ENCODE measurements around the gene LCN15. TPM values are rescaled to one million over a fixed set of nuclear protein-coding genes. Genes with fewer than 3 reads are reported as not detected.

LCN15 gene
- total and polyA plus RNA-seq, 2 of the 13 experiments (the other 11 are each of a cell fraction or from before 2014, with no cell fraction given) = 1.3 to 53.7 TPM

- TF ChIP-seq FOXP4 (CRISPR knock-in tag; IDR thresholded peaks at IDR 0.05) = 0 out of 2 replicates have a peak, but pooled peaks have one; percentile 16
- no peak for TF ChIP-seq ZIK1 (CRISPR knock-in tag; IDR thresholded peaks at IDR 0.05; ENCODE audit: borderline replicate concordance, low read depth)
- TF ChIP-seq ADNP (CRISPR knock-in tag; IDR thresholded peaks at IDR 0.05) = no peak
- no peak for TF ChIP-seq ZSCAN25 (CRISPR knock-in tag; IDR thresholded peaks at IDR 0.05)
- TF ChIP-seq NCOA5 (CRISPR knock-in tag; IDR thresholded peaks at IDR 0.05) = no peak
- peak; percentile 53; the same call in 1 of the 2 replicates for TF ChIP-seq MTERF4 (CRISPR knock-in tag; IDR thresholded peaks at IDR 0.05)
- TF ChIP-seq ZNF121 (CRISPR knock-in tag; IDR thresholded peaks at IDR 0.05) = no peak
- peak; percentile 69; the same call in 1 of the 2 replicates for TF ChIP-seq TGIF2 (CRISPR knock-in tag; IDR thresholded peaks at IDR 0.05)
- no peak for TF ChIP-seq TRAFD1 (CRISPR knock-in tag; IDR thresholded peaks at IDR 0.05; ENCODE audit: borderline replicate concordance)
- TF ChIP-seq SMC3 (IDR thresholded peaks at IDR 0.05; ENCODE audit: low read length) = no peak
- TF ChIP-seq NFKBIZ (CRISPR knock-in tag; IDR thresholded peaks at IDR 0.05) = 0 out of 2 replicates have a peak, but pooled peaks have one; percentile 40
- TF ChIP-seq SOX5 (CRISPR knock-in tag; IDR thresholded peaks at IDR 0.05; ENCODE audit: borderline replicate concordance) = peak; percentile 58; the same call in 1 of the 2 replicates
- TF ChIP-seq ZNF644 (CRISPR knock-in tag; IDR thresholded peaks at IDR 0.05; ENCODE audit: low read depth) = no peak
- TF ChIP-seq AHR (CRISPR knock-in tag; IDR thresholded peaks at IDR 0.05) = no peak
- TF ChIP-seq ZKSCAN8 (CRISPR knock-in tag; IDR thresholded peaks at IDR 0.05; ENCODE audit: borderline replicate concordance) = no peak
- no peak for TF ChIP-seq ZNF10 (CRISPR knock-in tag; IDR thresholded peaks at IDR 0.05; ENCODE audit: borderline replicate concordance, low read depth)
- TF ChIP-seq ZNF580 (CRISPR knock-in tag; IDR thresholded peaks at IDR 0.05; ENCODE audit: borderline replicate concordance, low read depth) = peak; percentile 28; the same call in 1 of the 2 replicates
- TF ChIP-seq HINFP (CRISPR knock-in tag; IDR thresholded peaks at IDR 0.05; ENCODE audit: low read depth) = no peak
- peak; percentile 26; the same call in 1 of the 2 replicates for TF ChIP-seq ZBTB20 (CRISPR knock-in tag; IDR thresholded peaks at IDR 0.05; ENCODE audit: borderline replicate concordance, low read depth)
- TF ChIP-seq CREB3 (CRISPR knock-in tag; IDR thresholded peaks at IDR 0.05) = no peak
- peak; percentile 55 for TF ChIP-seq FOSL2 (CRISPR knock-in tag; IDR thresholded peaks at IDR 0.05)
- peak; percentile 62 for TF ChIP-seq ZFY (CRISPR knock-in tag; IDR thresholded peaks at IDR 0.05)
Measured at GRCh38 chr9:136740971-136741882, 23.1 kb downstream of the LCN15 start (continued).
